ENCODE measurements around the gene SLC39A8.
"Not testable (repeated sequence)": the region's sequence is repeated elsewhere in the genome, so short reads cannot be mapped to it uniquely, and the experiment has no call there.

Gene SLC39A8

DNA sequence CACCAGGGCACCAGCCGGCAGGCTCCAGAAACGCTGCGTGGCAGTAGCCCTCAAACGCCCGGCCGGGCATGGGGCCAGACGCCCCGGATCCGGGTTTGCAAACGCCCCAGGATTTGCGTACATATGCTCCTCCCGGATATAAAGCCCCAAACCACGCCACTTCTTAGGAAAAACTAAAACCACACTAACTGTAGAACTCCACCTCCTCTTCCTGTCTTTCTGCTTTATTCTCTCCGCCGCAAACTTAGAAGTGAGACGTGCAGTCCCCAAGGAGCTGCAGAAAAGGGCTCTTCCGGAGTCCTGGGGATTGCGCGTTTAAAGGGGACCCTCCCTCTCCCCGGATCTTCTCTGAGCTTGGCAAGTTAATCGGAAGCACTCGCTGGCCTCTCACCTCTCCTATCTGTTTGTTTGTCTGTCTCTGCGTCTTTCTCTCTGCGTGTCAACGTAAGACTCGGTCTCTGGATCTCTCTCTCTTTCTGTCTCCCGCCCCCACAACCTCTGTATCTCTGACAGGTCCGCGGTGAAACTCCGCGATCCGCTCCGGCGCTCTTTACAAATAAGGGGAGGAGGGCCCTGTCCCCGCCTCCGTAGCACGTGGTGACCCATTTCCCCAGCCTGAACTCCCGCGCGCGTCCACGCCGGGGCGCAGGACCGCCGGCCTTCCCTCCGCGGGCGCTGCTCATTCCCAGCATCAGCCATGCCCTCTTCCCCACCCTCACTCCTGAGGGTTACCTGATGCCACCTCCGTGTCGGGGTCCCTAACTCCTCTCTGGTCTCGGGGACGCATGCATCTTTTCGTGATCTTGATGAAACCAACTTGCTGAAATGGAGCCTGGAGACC lies at the start of gene SLC39A8:
SLC39A8 (minus strand) TSS at position 529 of the 841 bp plus-strand sequence. CDS start 820 bp downstream, outside the sequence.
- DNase-seq: peak; percentile 85

DNA sequence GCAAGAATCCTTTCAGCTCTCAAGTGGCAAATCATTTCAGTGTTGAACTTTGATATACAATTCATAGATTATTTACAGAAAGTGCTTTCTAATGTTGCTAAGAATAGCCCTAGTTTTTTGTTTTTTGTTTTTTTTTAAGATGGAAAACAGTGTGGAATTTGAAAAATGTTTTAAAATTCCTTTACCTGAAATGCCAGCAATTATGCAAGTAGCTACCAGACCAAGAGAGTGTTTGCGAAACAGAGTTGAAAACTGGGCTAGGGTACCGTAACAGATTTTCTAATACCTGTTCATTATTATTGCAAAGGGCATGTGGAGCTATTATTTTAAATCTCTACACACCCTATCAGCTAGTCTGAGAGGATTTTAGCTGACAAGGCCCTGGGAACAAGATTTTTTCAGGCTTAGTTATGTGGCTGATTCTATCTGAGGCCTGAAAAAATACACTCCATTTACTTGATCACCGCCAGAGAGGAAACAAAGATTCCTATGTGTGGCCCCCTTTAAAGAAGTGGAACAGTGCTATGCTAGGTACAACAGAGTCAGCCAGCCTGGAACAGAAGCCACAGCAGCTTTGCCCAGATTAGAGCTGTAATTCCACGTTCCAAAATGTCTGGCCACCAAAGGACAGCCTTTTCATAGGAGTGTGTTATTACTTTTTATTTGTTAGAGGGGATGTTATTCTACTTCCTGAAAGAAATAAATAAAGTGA lies 46.9 kb upstream of the SLC39A8 start:
- no peak for DNase-seq

DNA sequence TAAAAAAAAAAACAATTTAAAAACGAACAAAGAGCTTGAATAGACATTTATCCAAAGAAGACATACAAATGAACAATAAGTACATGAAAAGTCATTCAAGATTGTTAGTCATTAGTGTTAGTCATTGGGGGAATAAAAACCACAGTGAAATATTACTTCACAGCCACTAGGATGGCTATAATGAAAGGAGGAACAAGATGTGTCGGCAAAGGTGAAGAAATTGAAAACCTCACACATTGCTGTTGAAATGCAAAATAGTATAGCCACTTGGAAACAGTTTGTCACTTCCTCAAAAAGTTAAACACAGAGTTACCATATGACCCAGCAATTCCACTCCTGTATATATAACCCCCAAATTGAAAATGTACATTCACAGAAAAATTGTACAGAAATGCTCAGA lies 45.2 kb upstream of the SLC39A8 start:
- DNase-seq: peak; percentile 69

DNA sequence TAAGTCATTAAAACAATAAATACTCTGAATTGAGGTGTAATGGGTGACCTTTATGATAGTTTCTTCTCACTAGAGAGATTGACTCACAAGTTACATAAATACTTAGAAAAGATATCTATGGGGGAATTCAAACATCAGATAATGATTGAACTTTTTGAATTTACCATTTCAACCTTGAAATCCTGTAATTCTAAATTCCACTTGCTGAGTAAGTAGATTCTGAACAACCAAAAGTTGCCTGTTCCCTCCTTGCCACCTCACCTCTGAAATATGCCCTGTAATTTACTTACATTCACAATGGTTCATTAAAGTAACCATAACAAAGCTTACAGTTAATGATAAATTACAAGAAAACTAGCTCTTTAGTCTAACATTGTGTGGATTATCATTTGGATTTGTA lies 43.3 kb upstream of the SLC39A8 start:
- DNase-seq: no peak

DNA sequence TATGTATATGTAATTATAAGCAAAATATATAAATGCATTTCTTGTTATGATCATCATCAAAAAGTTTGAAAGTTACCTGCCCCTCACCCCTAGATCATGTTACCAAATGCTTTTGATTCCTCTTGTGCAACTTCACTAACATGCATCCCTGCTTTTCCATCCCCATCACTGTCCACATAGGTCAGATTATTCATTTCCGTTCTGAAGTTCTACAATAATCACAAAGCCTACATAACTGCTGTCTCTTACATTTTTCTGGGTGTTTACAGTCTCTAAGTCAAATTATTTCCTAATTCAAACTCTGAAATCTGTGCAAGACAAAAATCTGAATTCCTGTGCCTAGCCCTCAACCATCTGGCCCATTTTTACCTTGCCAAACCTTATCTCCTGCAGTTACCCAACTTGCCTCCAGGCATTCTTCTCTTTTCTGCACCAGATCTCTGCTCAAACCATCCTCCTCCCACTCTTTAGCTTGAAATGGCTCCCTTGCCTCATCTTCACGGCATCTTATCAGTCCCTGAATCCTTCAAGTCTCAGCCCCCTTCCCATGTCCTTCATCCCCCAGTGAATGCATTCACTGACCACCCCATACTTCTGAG lies 42.4 kb upstream of the SLC39A8 start:
- no peak for DNase-seq

DNA sequence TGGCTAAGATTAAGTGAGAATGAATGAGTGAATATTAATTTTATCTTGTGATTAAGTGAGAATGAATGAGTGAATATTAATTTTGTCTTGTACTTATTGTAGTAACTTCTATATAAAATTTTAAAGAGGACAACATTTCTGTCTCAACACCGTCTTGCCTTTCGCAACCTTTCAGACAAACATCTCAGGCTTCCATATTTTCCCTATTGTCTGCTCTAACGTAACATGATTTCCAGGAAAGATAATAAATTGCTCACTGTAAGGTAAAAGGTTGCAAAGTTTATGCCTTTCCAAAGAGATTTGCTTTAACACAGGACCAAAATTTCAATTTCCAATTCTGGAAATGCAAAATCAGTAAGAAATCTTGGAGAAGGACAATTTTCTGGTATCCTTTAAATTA lies 41.7 kb upstream of the SLC39A8 start:
- DNase-seq: no peak

DNA sequence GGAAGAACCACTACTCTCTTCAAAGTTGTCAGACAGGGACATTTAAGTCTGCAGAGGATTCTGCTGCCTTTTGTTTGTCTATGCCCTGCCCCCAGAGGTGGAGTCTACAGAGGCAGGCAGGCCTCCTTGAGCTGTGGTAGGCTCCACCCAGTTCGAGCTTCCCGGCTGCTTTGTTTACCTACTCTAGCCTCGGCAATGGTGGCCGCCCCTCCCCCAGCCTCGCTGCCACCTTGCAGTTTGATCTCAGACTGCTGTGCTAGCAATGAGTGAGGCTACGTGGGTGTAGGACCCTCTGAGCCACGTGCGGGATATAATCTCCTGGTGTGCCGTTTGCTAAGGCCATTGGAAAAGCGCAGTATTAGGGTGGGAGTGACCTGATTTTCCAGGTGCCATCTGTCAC lies 35.0 kb upstream of the SLC39A8 start:
- not testable (repeated sequence) for DNase-seq

DNA sequence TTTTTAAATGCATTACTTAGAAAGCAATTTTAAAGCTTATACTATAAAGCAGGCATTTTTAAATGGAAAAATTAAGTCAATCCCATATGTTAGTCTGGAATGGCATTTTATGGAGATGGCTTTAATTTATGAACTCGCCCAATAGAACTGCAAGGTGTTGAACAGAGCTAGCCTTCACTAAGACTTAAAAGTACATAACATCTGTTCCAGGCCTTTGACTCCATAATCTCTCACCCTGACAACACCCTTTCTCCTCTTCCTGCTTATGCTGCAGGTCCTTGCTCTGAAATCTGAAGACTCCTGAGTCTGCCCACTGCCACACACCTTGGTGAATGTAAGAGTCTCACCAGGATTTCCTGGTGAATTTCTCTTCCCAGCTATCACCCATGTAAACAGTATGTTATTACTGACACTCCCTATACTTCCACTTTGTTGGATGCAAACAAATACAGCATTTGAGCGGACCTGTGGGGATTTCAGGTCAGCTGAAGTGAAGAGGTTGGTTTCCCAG lies 17.7 kb upstream of the SLC39A8 start:
- DNase-seq: no peak

DNA sequence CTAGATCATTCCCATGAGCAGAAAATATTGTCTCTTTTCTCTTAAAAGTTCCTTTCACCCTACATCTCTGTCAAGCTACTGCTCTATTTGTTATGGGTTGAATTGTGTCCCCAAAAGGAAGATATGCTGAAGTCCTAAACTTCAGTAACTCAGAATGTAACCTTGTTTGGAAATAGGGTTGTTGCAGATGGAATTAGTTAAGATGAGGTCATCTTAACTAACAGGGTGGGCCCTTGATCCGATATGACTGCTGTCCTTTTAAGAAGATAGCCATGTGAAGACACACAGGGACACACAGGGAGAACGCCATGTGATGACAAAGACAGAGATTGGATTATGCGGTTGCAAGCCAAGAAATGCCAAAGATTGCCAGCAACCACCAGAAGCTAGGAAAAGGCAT lies 12.8 kb upstream of the SLC39A8 start:
- DNase-seq: no peak

DNA sequence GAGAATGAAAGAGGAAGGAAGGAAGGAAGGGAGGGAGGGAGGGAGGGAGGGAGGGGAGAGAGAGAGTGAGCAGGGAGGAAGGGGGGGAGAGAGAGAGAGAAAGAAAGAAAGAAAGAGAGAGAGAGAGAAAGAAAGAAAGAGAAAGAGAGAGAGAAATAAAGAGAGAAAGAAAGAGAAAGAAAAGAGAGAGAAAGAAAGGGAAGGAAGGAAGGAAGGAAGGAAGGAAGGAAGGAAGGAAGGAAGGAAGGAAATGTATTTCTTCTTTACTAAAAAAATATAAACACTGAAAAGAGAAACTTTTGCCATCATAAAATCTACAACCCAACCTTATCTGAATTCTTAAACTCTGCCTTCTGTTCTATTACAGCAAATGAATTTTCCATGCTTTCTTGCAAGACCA lies 12.4 kb upstream of the SLC39A8 start:
- not testable (repeated sequence) for DNase-seq

DNA sequence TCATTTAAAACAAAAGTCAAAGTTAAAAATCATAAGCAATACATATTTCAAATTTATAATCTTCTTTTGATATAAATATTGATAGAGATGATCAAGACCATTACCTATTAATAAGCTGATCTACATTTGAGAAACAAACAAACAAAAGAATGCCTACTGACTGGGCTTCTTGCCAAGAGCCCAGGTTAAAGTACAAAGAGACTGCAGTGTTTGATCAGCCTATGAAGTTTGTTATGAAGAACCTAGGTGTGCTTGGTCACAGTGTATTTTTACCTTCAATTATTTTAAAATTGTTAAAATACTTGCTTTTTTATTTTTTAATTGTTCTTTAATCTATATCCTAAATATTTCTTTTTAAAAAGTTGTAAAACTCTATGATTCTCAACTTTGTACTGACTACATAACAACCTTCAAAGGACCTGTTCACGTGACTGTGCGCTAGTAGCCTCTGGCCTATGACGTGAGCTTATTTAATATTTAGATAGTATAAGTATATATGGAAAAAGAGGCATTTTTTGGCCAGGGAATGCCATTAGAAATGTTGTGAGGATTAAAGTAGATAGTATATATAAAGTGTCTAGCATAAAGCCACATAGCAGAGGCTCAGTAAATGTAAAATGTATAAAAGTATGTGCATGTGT lies 11.4 kb upstream of the SLC39A8 start:
- DNase-seq: no peak

DNA sequence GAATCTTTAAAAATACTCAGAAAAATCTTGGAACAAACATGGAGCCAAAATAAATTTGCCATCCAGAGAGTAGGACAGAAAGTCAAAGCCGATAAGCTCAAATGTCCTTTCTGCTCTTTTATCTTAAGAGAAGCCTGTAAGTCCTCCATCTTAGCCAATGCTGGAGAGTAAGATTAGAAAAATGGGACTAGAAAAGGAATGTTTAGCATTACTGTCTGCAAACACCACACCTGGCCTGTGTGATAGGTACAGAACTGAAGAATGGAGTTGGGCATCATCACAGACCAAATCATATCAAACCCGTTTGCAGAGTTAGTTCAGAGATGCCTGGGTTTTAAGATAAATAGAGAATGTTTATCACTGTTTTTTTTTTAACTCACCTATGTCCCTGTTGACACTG lies 10.5 kb upstream of the SLC39A8 start:
- no peak for DNase-seq

DNA sequence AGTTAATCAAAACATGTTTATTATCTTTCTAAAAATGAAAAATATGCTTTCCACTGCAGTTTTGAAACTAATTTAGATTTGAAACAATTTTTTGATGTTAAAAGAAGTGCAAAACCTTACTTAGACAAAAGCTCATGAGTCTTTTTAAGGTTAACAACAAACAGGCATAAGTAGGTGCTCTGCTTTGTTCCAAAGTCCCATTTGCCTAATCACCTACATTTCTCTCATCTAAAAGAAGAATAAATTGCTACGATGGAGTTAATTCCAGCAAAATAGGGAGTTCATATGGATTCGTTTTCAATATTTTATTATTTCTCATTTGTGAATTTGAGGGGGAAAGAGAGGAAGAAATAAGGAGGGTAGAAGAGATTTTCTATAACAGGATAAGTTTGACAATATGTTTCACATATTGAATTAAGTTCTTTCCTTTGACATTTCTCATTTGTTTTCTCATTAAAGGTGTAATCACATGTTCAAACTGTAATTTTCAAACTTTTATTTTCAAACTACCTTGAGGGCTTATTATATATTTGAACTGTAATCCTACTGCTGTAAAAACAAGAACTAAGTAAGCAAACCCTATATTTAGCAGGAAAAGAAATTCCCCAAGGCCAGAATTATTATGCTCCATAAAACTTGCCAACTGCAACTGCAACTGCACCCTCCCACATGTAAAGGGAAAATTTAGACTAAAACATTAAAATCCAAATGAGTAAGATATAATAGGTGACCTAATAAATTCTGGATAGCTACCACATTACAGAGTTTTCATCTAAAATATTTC lies 9.6 kb upstream of the SLC39A8 start:
- DNase-seq: no peak

DNA sequence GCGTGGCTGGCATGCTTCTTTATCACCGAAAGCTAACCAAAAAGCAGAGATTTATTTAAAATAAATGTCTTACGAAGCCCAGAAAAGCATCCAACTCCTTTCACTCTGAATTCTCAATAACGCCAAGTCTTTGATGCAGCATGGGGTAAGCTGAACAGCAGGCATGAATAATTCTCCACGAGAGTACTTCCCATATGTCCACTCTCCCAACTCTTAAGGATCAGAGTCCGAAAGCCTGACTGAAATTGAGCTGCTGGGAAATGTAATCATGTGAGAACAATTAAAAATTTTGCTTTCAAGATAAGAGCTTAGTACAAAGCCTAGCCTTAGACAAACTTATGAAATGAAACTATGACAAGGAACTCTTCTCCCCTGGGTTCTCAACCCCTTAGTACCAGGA lies 7.5 kb upstream of the SLC39A8 start:
- DNase-seq: no peak

DNA sequence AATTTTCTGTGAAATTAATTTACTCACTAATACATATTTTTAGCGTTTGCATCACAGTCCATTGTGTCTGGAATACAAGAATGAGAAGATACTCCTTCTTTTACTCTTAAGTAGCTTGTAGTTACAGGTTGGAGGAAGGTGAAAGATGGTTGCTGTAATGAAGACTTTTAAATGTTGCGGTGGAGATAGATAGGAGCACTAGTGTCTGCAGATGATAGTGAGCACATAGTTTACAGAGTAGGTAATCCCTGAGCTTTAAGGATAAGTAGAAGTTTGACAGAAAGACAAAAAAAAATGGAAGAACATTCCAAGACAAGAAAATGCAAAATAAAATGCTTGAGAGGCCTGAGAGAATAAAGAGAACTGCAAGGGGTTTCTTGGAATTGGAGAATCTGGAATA lies 5.4 kb upstream of the SLC39A8 start:
- DNase-seq: no peak

DNA sequence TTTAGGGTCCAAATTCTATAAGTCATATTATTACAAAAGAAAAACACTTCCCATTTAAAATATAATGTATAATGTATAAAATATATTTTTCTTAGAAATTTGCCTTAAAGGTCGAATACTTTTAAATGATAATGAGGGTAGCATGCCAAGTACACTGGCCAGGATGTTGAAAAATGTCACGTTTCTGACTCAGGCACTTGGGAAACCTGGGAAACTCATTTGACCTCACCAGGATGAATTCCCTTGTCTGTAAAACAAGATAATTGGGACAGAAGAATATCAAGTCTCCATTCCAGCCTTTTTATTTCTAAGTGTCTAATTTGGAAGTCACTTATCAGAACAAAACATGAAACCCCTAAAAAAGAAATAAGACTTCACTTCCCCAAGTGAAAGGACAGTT lies 3.4 kb upstream of the SLC39A8 start:
- DNase-seq: no peak

DNA sequence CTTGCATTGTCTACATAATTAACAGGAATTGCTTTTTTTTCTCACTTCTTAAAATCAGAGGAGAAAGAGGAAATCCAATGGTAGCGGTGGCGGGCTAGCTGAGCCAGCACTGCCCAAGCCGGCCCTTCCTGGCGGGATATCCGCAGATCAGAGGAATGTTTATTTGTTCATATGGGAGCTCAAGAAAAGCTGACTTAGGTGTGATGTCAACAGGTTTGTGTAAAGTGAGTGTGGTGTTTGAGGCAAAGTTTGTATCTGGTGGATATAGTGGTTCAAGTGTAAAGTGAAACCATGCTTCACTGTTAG lies 466 bp upstream of the SLC39A8 start:
- DNase-seq: no peak

DNA sequence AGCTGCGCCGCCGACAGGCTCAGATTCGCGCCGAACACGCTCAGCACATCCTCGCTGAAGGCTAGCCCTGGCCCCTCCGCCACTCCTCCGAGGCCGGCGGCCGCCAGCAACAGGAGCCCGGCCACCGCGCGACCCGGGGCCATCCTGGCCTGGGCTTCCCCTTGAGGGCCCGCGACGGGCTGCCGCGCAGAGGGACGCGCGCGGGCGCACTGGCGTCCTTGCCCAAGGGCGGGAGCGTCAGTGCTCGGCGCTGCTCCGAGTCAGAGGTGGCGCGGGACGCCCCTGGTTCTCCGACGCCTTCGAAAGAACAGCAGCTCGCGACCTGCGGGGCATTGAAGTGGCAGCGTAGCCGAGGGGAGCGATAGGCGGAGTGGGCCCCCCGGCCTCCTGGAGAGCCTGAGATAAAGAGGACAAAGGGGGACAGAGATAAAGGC lies 745 bp downstream of the SLC39A8 start:
- DNase-seq: no peak

DNA sequence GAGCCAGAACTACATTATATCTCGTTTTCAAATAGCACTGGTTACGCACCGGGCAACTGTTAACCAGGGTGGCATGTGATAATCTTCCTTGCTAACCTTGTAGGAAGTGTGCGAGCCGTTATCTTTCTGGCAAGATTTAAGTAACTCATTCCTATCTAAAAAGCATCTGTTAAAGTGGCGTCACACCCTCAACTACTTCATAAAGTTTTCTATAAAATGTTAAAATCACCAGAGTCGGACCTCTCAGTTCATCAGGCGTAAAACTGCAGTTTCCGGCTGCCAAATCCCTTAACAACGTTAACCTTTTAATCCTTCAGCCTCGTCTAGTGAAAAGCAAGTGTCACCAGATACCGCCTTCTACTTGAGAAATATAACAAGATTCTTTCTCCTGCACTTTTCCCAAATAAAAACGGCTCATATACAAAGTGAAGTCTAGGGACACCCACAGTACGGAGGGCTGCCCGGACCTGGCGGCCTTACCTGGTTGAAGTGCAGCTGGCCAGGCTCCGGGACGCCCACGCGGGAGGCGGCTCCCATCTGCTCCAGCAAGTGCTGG lies 1.2 kb downstream of the SLC39A8 start:
- peak; percentile 42 for DNase-seq

DNA sequence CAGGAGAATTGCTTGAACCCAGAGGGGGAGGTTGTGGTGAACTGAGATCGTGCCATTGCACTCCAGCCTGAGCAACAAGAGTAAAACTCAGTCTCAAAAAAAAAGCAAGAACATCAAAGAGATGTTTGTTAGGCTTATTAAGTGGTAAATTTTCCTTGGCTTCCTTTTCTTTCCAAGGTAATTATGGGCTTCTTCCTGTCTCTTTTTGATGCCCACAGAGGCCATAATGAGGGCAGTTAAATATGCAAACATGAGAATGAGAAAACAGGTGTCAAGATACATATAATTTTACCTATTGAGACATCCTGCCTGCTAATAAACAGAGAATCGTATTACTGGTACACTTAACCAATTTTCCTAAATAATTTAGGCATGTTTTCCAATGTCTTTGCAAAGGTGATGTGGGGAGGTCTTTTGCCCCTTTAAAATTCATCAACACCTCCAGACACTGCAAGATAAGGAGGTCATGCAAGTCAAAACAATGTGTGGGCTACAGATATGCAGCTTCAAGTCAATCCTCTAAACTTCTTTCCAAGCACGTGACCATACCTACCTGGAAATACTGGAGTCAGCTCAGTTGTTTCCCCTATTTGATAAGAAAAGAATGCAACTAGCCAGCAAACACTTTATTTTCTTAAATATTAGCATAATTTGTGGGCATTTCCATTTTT lies 2.7 kb downstream of the SLC39A8 start:
- DNase-seq: no peak

DNA sequence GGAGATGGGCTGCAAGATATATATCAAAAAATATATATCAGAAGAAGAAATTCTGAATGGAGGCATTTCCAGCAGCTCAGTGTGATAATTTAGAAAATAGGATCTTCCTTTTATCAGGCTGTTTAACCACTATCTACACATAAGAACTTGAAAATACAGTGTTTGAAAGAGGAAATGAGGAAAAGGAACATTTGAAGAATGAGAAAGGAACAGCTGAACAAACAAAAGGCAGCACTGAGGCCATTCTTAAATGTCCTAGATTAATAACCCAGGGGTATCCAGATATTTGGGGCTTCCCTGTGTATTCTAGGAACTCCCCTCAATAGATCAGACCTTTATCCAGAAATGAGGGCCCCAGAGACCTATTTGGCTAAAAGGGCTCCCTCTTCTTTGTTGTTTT lies 4.1 kb downstream of the SLC39A8 start:
- no peak for DNase-seq

DNA sequence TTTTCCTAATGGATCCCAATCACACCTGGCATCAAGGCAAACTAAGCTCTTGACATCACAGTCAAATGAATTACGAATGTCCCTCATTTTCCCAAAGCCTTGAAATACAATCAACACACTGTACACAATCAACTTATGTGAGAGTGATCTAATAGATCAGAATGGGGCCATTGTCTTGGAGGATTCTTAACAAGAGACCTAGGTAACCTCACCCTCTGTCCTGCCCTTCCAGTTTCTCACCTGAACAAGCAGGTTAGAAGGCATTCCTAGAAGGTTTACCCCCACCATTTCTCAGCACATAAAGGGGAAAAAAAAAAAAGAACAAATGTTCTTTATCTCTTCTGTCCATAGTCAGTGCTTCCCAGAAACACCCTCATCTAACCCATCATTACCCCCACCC lies 6.3 kb downstream of the SLC39A8 start:
- DNase-seq: no peak
